Epithelial cell of esophagus (primary cell): ENCODE results near the gene STEAP2.

Experiments used
- DNase-seq: peaks from one replicate; pipeline ENCODE4 v3.0.0; 2010; ENCODE audit warnings: low read depth
- H3K4me3 ChIP-seq: 2 replicates; pipeline ENCODE4 v1.5.1; 2011; ENCODE audit warnings: mild to moderate bottlenecking, low read length, control low read depth
- CTCF ChIP-seq: IDR thresholded peaks from 2 replicates; pipeline ENCODE4 v1.5.1; 2011; ENCODE audit warnings: low read depth, mild to moderate bottlenecking, low read length, control low read depth, inconsistent platforms; ENCODE audit not compliant: insufficient read depth; ENCODE audit errors: missing control alignments

The STEAP2 gene

GRCh38 chr7:90222811-90223725 lies 11.5 kb downstream of the STEAP2 start:
- H3K4me3 ChIP-seq: no peak overlapping the region
- peak; percentile 54 for DNase-seq
- TF ChIP-seq CTCF: no peak

- no peak for DNase-seq
- H3K4me3 ChIP-seq: no peak overlapping the region
- no peak for TF ChIP-seq CTCF
Measured at GRCh38 chr7:90224195-90224594, 12.7 kb downstream of the STEAP2 start.

GRCh38 chr7:90225181-90225580 lies 13.6 kb downstream of the STEAP2 start:
- no peak for TF ChIP-seq CTCF
- DNase-seq: no peak
- no peak overlapping the region for H3K4me3 ChIP-seq

GRCh38 chr7:90225601-90226000 lies 14.1 kb downstream of the STEAP2 start:
- no peak for TF ChIP-seq CTCF
- no peak overlapping the region for H3K4me3 ChIP-seq
- DNase-seq: no peak

GRCh38 chr7:90227259-90227658 lies 15.7 kb downstream of the STEAP2 start:
- no peak for TF ChIP-seq CTCF
- no peak for DNase-seq
- no peak overlapping the region for H3K4me3 ChIP-seq

- H3K4me3 ChIP-seq: no peak overlapping the region
- no peak for TF ChIP-seq CTCF
- no peak for DNase-seq
Measured at GRCh38 chr7:90229682-90230081, 18.1 kb downstream of the STEAP2 start.

GRCh38 chr7:90230834-90231233 lies 19.3 kb downstream of the STEAP2 start:
- no peak overlapping the region for H3K4me3 ChIP-seq
- no peak for TF ChIP-seq CTCF
- DNase-seq: no peak
